ENCODE measurements around the gene PIK3CD.
A peak's percentile ranks its signal among the peaks of the same experiment; 100 is the strongest.
"Not testable (repeated sequence)": the region's sequence is repeated elsewhere in the genome, so short reads cannot be mapped to it uniquely, and the experiment has no call there.

Gene PIK3CD

GRCh38 chr1:9737057-9737456 lies 85.5 kb downstream of the PIK3CD start:
- DNase-seq, result no peak

GRCh38 chr1:9737671-9738070 lies 86.1 kb downstream of the PIK3CD start:
- DNase-seq, result no peak

GRCh38 chr1:9744106-9744799 lies 92.7 kb downstream of the PIK3CD start:
- no peak for DNase-seq

GRCh38 chr1:9746211-9746610 lies 94.7 kb downstream of the PIK3CD start:
- DNase-seq, result no peak

GRCh38 chr1:9746651-9747050 lies 95.1 kb downstream of the PIK3CD start:
- no peak for DNase-seq

- DNase-seq, result not testable (repeated sequence)
These were observed 96.9 kb downstream of the PIK3CD start for GRCh38 chr1:9748391-9748790.

GRCh38 chr1:9749361-9749760 lies 97.8 kb downstream of the PIK3CD start:
- no peak for DNase-seq

GRCh38 chr1:9751971-9752370 lies 100.4 kb downstream of the PIK3CD start:
- no peak for DNase-seq

- DNase-seq, result no peak
These were observed 101.6 kb downstream of the PIK3CD start for GRCh38 chr1:9753121-9753531.

- DNase-seq, result no peak
These were observed 104.0 kb downstream of the PIK3CD start for GRCh38 chr1:9755441-9755995.

- DNase-seq, result no peak
These were observed 107.1 kb downstream of the PIK3CD start for GRCh38 chr1:9758559-9759121.

- DNase-seq, result no peak
These were observed 108.4 kb downstream of the PIK3CD start for GRCh38 chr1:9759939-9760338.

- DNase-seq, result no peak
These were observed 109.3 kb downstream of the PIK3CD start for GRCh38 chr1:9760824-9761223.

- DNase-seq, result no peak
These were observed 110.3 kb downstream of the PIK3CD start for GRCh38 chr1:9761855-9762254.

- not testable (repeated sequence) for DNase-seq
These were observed 110.9 kb downstream of the PIK3CD start for GRCh38 chr1:9762446-9762845.

GRCh38 chr1:9763914-9764313 lies 112.4 kb downstream of the PIK3CD start:
- no peak for DNase-seq

- no peak for DNase-seq
These were observed 113.0 kb downstream of the PIK3CD start for GRCh38 chr1:9764550-9764949.

- no peak for DNase-seq
These were observed 115.4 kb downstream of the PIK3CD start for GRCh38 chr1:9766759-9767442.

GRCh38 chr1:9767964-9768668 lies 116.6 kb downstream of the PIK3CD start:
- DNase-seq, result peak; percentile 1 to 30

GRCh38 chr1:9768983-9769382 lies 117.5 kb downstream of the PIK3CD start:
- DNase-seq, result no peak

GRCh38 chr1:9770298-9770697 lies 118.8 kb downstream of the PIK3CD start:
- no peak for DNase-seq

- DNase-seq, result no peak
These were observed 123.5 kb downstream of the PIK3CD start for GRCh38 chr1:9774712-9775679.

Data from CD4-positive, alpha-beta T cell treated with Interferon alpha-2 for 1 hour (primary cell).